GM06990 (cell line): ENCODE data around the gene LENG9.

Source experiments
- DNase-seq: peaks from one replicate; pipeline ENCODE4 v3.0.0-alpha.2; 2011; ENCODE audit not compliant: insufficient read length; ENCODE audit errors: extremely low read depth
- H3K27me3 ChIP-seq: replicated peaks from 2 replicates; pipeline ENCODE4 v1.6.0; 2011; ENCODE audit warnings: low read length; ENCODE audit not compliant: control insufficient read depth, insufficient read depth
- H3K36me3 ChIP-seq: 2 replicates; pipeline ENCODE4 v1.5.1; 2011; ENCODE audit warnings: low read length; ENCODE audit not compliant: control insufficient read depth, insufficient read depth
- H3K4me3 ChIP-seq: replicated peaks from 2 replicates; pipeline ENCODE4 v1.5.1; 2011; ENCODE audit warnings: low read depth, mild to moderate bottlenecking, control low read depth, low read length
- CTCF ChIP-seq: IDR thresholded peaks from 2 replicates; pipeline ENCODE4 v1.5.1; 2011; ENCODE audit warnings: low read length, control low read depth, mild to moderate bottlenecking, inconsistent platforms; ENCODE audit not compliant: insufficient read depth, poor library complexity, severe bottlenecking

Gene LENG9

GRCh38 chr19:54489341-54489740 is 25.8 kb upstream of the LENG9 start:
- Histone ChIP-seq H3K36me3 (no peaks in the 10 kb centered on the region), H3K4me3 (no peak overlapping the region), H3K27me3 (no peaks in the 10 kb centered on the region)
- no peak for TF ChIP-seq CTCF
- DNase-seq, result no peak

- Histone ChIP-seq H3K36me3 (no peaks in the 10 kb centered on the region), H3K4me3 (no peak overlapping the region), H3K27me3 (no peaks in the 10 kb centered on the region)
- TF ChIP-seq CTCF, result no peak
- no peak for DNase-seq
Measured at GRCh38 chr19:54485851-54486250, 22.3 kb upstream of the LENG9 start.

GRCh38 chr19:54484451-54484850 is 20.9 kb upstream of the LENG9 start:
- no peaks in the 10 kb centered on the region for H3K27me3 ChIP-seq
- no peak overlapping the region for H3K4me3 ChIP-seq
- no peak for DNase-seq

GRCh38 chr19:54482889-54483288 is 19.3 kb upstream of the LENG9 start:
- H3K4me3 ChIP-seq, result no peak overlapping the region
- no peak for TF ChIP-seq CTCF
- no peaks in the 10 kb centered on the region; the same call in 1 of the 2 replicates for H3K27me3 ChIP-seq
- no peak for DNase-seq
- H3K36me3 ChIP-seq, result no peaks in the 10 kb centered on the region

More at GRCh38 chr19:54484451-54484850, 20.9 kb upstream of the LENG9 start:
- no peaks in the 10 kb centered on the region for H3K36me3 ChIP-seq
- TF ChIP-seq CTCF, result no peak

GRCh38 chr19:54481326-54481930 is 17.9 kb upstream of the LENG9 start:
- Histone ChIP-seq H3K27me3 (no peaks in the 10 kb centered on the region; the same call in 1 of the 2 replicates), H3K36me3 (no peaks in the 10 kb centered on the region), H3K4me3 (no peak overlapping the region)
- peak; percentile 67 for DNase-seq
- TF ChIP-seq CTCF, result peak; percentile 71

- no peaks in the 10 kb centered on the region; the same call in 1 of the 2 replicates for H3K27me3 ChIP-seq
- no peak overlapping the region for H3K4me3 ChIP-seq
- TF ChIP-seq CTCF, result no peak
- no peak for DNase-seq
- no peaks in the 10 kb centered on the region for H3K36me3 ChIP-seq
Measured at GRCh38 chr19:54480051-54480450, 16.5 kb upstream of the LENG9 start.
